Raji (cell line): ENCODE measurements around the gene RHOV.
A peak's percentile ranks its signal among the peaks of the same experiment; 100 is the strongest.

ENCODE experiments used
- POLR2A ChIP-seq: IDR thresholded peaks from 2 replicates; pipeline ENCODE4 v1.6.1; 2011; ENCODE audit warnings: low read depth, low read length, control low read depth; ENCODE audit not compliant: insufficient read depth

RHOV gene

DNA sequence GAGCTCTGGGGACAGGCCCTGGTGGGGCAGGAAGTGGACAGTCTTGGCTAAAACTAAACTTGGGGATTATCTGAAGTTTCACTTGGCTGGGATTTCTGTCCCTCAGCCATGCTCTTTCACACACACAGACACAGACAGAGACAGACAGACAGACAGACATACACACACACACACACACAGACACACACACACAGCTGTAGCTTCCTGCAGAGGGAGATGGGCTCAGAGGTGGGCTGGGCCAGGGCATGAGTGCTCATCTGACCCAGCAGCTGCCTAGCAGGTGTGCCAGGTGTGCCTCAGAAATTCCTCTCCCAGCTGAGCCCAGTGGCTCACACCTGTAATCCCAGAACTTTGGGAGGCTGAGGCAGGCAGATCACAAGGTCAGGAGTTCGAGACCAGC, 3.3 kb downstream of the RHOV start:
- no peak for TF ChIP-seq POLR2A

DNA sequence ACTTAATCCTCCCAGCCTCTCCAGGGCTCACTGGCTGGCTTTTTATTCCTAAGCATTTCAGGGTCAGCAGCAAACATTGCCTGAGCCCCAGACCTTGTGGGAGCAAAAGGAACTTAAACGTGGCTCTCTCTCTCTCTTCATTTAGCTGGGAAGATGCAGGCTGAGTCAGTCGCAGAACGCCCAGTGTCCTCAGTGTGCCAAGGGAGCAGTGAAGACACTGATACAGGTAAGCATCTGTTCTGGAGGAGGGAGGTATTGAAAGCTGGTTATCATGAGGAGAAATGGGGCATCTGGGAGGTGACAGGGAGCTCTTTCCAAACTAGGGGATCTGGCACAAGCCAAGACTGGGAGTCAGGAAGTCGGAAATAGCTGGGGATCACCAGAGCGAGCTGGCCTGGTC, 4.3 kb downstream of the RHOV start:
- TF ChIP-seq POLR2A, result no peak

DNA sequence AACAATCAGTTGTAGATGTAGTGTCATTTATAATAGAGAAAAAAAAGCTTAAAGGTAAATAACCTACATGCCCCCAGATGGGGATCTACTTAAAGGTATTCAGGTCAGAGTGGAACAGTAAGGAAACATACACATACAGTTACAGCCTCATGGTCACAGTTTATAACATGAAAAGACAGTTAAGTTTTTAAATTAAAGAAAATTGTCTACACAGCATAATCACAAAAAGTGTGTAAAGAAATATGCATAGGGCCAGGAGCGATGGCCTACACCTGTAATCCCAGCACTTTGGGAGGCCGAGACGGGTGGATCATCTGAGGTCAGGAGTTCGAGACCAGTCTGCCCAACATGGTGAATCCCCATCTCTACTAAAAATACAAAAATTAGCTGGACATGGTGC, 6.8 kb downstream of the RHOV start:
- no peak for TF ChIP-seq POLR2A

DNA sequence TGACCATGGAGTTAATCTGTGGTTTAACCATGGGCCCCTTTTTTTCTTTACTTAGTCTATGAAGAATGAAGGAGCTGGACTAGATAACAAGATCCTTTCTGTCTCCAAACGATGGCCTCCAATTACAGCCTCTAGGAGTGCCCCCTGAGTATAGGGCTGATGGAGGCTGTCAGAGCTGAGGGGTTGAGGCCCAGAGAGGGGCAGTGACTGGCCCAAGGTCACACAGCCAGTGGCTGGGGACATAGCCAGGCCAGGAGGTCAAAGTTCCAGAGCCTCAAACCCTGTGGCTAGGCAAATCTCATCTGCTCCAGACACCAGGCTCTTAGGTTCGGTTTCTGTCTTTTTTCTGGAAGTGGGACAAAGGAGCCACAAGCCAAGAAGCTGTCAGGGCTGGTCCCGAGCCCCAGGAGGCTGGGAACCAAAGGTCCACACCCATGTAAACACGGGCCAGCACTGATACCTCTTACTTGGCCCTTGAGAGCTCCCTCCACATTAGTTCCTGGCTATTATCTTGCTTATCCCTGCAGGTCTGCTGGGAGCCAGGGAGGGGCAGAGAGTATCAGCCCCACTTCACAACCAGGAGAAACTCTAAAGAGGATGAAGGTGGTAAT, 10.3 kb downstream of the RHOV start:
- TF ChIP-seq POLR2A, result no peak

DNA sequence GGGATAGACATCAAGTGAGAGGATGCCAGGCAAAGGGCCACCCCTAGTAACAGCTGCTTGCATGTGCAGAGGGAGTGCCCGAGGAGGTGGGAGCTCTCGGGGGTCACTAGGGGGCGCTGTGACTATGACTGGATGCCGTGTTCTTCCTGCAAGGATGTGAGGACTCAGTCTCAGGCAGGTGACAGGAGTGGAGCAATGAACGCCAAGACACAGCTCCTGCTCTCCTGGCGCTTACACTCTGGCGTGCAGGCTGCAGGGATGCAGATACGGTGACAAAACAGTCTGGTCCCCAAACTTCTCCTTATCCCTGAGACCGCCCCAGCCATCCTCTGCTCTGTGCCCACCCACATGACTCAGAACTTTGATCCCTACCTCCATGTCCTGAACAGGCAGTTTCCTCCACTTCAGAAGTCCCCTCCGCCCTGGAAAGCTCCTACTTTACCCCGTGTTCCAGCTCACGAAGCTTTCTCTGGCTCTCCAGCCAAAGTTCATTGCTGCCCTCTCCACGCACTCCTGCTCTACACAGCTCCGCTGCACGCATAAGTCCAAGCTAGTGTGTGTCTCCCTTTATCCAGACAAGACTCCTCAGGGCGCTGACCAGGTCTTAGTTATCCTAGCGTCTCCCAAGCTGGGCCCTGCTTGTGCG, 14.7 kb downstream of the RHOV start:
- no peak for TF ChIP-seq POLR2A

- TF ChIP-seq POLR2A, result no peak
Observed at GRCh38 chr15:40858706-40859105, 15.3 kb downstream of the RHOV start.

DNA sequence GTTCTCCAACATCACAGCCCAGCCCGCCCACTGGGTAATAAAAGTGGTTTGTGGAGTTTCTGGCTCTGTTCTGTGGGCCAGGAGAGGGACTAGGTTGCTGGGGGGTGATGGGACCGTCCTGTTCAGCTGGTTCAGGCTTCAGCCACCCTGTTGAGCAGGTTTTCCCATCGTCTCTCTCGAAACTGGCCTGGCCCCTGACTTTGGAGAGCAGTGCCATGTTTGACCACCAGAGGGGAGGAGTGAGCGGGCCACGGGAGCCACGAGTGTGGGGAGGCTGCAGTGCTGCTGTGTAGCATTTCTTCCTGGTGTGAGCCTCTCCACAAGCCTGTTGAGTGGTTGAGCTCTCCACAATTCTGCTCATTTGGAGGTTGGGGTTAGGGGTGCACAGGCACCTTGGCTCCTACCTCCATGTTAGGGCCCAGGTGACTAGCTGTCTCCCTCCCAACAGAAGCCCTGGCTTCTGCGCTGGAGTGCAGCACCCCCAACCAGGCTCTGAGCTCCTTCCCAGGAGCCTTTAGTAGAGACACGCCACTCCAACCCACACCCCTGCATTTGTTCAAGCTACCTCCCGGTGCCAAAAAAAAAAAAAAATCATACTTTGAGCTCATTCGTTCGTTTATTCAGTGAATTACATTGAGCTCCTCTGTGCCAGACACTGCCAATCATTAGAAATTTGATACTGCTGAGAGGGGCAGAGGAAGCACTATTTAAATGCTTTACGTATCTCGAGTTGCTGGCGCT, 16.3 kb downstream of the RHOV start:
- TF ChIP-seq POLR2A, result peak; percentile 41

DNA sequence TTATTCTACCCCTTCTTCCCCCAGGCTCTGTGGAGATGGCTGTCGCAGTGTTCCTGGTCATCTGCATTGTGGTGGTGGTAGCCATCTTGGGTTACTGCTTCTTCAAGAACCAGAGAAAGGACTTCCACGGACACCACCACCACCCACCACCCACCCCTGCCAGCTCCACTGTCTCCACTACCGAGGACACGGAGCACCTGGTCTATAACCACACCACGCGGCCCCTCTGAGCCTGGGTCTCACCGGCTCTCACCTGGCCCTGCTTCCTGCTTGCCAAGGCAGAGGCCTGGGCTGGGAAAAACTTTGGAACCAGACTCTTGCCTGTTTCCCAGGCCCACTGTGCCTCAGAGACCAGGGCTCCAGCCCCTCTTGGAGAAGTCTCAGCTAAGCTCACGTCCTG, 17.3 kb downstream of the RHOV start:
- no peak for TF ChIP-seq POLR2A

GRCh38 chr15:40855706-40856234, 18.3 kb downstream of the RHOV start:
- TF ChIP-seq POLR2A, result no peak

DNA sequence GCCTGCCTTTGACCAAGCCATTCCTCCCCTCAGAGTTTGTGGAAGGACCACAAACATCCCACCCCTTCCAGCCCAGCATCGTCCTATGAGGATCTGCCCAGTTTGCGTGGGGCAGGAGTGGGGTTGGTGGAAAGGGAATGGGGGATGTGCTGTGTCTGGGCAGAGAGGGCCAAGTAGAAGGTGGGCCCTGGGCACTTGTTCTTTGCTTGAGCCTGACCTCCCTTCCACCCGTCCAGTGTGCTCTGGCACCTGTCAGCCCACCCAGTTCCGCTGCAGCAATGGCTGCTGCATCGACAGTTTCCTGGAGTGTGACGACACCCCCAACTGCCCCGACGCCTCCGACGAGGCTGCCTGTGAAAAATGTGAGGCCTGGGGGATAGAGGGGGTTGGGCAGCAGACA, 19.9 kb downstream of the RHOV start:
- TF ChIP-seq POLR2A, result no peak

- TF ChIP-seq POLR2A, result no peak
Observed at GRCh38 chr15:40853241-40853890, 20.7 kb downstream of the RHOV start.

- TF ChIP-seq POLR2A, result no peak
Observed at GRCh38 chr15:40852529-40852928, 21.5 kb downstream of the RHOV start.

DNA sequence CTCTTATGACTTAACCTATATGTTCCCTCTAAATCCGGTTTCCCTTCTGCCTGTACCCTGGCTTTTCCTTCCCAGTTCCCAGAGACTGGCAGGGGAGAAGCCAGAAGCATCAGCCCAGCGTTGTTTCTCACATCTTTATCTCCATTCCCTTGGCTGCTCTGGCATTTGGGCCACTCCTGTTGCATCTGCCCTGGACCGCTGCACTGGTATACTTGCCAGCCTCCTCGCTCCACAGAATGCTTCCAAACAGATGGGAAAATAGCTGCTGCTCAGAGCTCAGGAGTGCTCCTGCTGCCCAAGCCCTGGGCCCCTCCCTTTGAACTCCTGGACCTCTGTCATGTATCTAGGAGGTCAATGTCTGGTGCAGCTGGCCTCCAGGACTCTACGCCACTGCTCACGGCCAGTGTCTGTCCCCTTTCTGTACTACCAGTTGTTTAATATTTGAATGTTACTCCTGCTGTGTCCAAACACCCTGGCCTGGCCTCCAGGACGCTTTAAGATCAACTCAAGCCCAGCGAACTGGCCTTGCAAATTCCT, 23.4 kb downstream of the RHOV start:
- no peak for TF ChIP-seq POLR2A

- TF ChIP-seq POLR2A, result peak; percentile 41; the same call in 1 of the 2 replicates
Observed at GRCh38 chr15:40847223-40847961, 26.6 kb downstream of the RHOV start.

DNA sequence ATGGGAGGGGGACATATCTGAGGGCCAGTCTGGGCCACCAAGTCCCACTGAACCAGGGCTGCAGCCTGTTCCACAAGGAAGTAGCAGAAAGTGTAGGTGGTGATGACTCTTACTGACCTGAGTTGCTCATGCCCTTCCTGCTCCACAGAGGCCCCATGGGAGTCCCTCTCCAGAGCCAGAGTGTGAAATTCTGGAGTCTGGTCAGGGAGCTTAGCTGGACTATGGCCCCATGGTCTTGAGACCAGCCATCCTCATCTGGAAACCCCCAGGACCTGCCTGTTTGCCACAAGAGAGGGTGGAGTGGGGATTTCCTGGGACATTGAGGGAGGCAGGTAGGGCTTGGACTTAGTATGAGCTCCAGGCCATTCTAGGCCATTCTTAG, 27.2 kb downstream of the RHOV start:
- no peak for TF ChIP-seq POLR2A
